Skeletal muscle tissue (tissue), 4 donors: ENCODE results near the gene MMP11. TPM values are rescaled to one million over a fixed set of nuclear protein-coding genes. Genes with fewer than 3 reads are reported as not detected.
A peak's percentile ranks its signal among the peaks of the same experiment; 100 is the strongest.

Experiments used
- H3K27ac ChIP-seq: one replicate; pipeline ENCODE4 v1.7.0; 2013; ENCODE audit warnings: mild to moderate bottlenecking, low read depth, low read length, inconsistent platforms
- H3K27me3 ChIP-seq, 3 donors: one replicate each; pipeline ENCODE4 v1.7.0; 2013; ENCODE audit warnings: low read length in 3 of 3; ENCODE audit not compliant: control insufficient read depth in 3 of 3, insufficient read depth in 3 of 3
- H3K36me3 ChIP-seq, 3 donors: one replicate each; pipeline ENCODE4 v1.7.0; 2013; ENCODE audit warnings: low read length in 3 of 3; ENCODE audit not compliant: control insufficient read depth in 3 of 3, insufficient read depth in 3 of 3
- H3K4me1 ChIP-seq, 3 donors: one replicate each; pipeline ENCODE4 v1.7.0; 2013; ENCODE audit warnings: low read length in 3 of 3, mild to moderate bottlenecking in 3 of 3; ENCODE audit not compliant: control insufficient read depth in 3 of 3, insufficient read depth in 3 of 3
- H3K4me3 ChIP-seq, 3 donors: one replicate each; pipeline ENCODE4 v1.7.0; 2013; ENCODE audit warnings: low read length in 3 of 3
- H3K9ac ChIP-seq, 3 donors: one replicate each; pipeline ENCODE4 v1.7.0; 2013; ENCODE audit warnings: low read length in 3 of 3, mild to moderate bottlenecking in 3 of 3, moderate library complexity in 2 of 3, low read depth in 1 of 3
- H3K9me3 ChIP-seq, 3 donors: one replicate each; pipeline ENCODE4 v1.7.0; 2013; ENCODE audit warnings: low read length in 3 of 3; ENCODE audit not compliant: control insufficient read depth in 3 of 3
- total RNA-seq: library from RNA; depleted of rRNA; stranded (reverse); fragments of >200 nt; gene quantifications from one replicate; pipeline ENCODE4 v1.2.3, GENCODE V29; 2014
- donor health status: Osteomylitis.

The MMP11 gene
- total RNA-seq, 1 donor from 2014 or later = 6.3 TPM

GRCh38 chr22:23779731-23780130 is 7.1 kb downstream of the MMP11 start:
- Histone ChIP-seq H3K27ac (no peak overlapping the region), H3K4me1 (peaks cover 9 to 14% (median 10%) of the 10 kb centered on the region in 3 donors), H3K9ac (no peak overlapping the region), H3K4me3 (no peak overlapping the region), H3K9me3 (no peaks in the 10 kb centered on the region), H3K27me3 (no peaks in the 10 kb centered on the region), H3K36me3 (no peaks in the 10 kb centered on the region)

GRCh38 chr22:23780146-23780748 is 7.6 kb downstream of the MMP11 start:
- Histone ChIP-seq H3K4me3 (no peak overlapping the region), H3K9ac (no peak overlapping the region), H3K4me1 (peaks cover 6 to 11% (median 9%) of the 10 kb centered on the region in 3 donors), H3K36me3 (no peaks in the 10 kb centered on the region), H3K27me3 (no peaks in the 10 kb centered on the region), H3K9me3 (no peaks in the 10 kb centered on the region), H3K27ac (no peak overlapping the region)

GRCh38 chr22:23781065-23781464 is 8.4 kb downstream of the MMP11 start:
- Histone ChIP-seq H3K4me1 (peaks cover 8 to 17% (median 13%) of the 10 kb centered on the region in 3 donors), H3K27me3 (no peaks in the 10 kb centered on the region), H3K4me3 (no peak overlapping the region), H3K27ac (no peak overlapping the region), H3K9me3 (no peaks in the 10 kb centered on the region), H3K9ac (peak overlapping the region in 1 of 3 donors; percentile 25), H3K36me3 (no peaks in the 10 kb centered on the region)

- Histone ChIP-seq H3K36me3 (no peaks in the 10 kb centered on the region), H3K27me3 (no peaks in the 10 kb centered on the region), H3K9me3 (no peaks in the 10 kb centered on the region), H3K27ac (no peak overlapping the region), H3K4me3 (no peak overlapping the region), H3K4me1 (peaks cover 14 to 23% (median 19%) of the 10 kb centered on the region in 3 donors), H3K9ac (peak overlapping the region in 1 of 3 donors; percentile 25)
These were observed 9.0 kb downstream of the MMP11 start for GRCh38 chr22:23781511-23782183.

- Histone ChIP-seq H3K4me1 (peaks cover 14 to 23% (median 19%) of the 10 kb centered on the region in 3 donors), H3K9me3 (no peaks in the 10 kb centered on the region), H3K27me3 (no peaks in the 10 kb centered on the region), H3K27ac (no peak overlapping the region), H3K9ac (no peak overlapping the region), H3K36me3 (no peaks in the 10 kb centered on the region), H3K4me3 (no peak overlapping the region)
These were observed 9.6 kb downstream of the MMP11 start for GRCh38 chr22:23782252-23782651.

- H3K27ac ChIP-seq = no peak overlapping the region
- H3K9me3 ChIP-seq = no peaks in the 10 kb centered on the region
- H3K4me3 ChIP-seq = no peak overlapping the region
- peaks cover 17 to 27% (median 23%) of the 10 kb centered on the region in 3 donors for H3K4me1 ChIP-seq
- no peaks in the 10 kb centered on the region for H3K36me3 ChIP-seq
- no peaks in the 10 kb centered on the region for H3K27me3 ChIP-seq
- H3K9ac ChIP-seq = peak overlapping the region in 1 of 3 donors; percentile 8
These were observed 10.1 kb downstream of the MMP11 start for GRCh38 chr22:23782703-23783102.

- Histone ChIP-seq H3K27me3 (no peaks in the 10 kb centered on the region), H3K4me1 (peaks cover 25 to 34% (median 31%) of the 10 kb centered on the region in 3 donors), H3K36me3 (peaks cover 0 to under 1% (median 0%) of the 10 kb centered on the region in 3 donors), H3K4me3 (no peak overlapping the region), H3K9ac (peak overlapping the region in 2 of 3 donors; percentile 25 to 43), H3K9me3 (no peaks in the 10 kb centered on the region), H3K27ac (no peak overlapping the region)
These were observed 10.9 kb downstream of the MMP11 start for GRCh38 chr22:23783265-23784150.

- no peaks in the 10 kb centered on the region for H3K27me3 ChIP-seq
- peaks cover 0 to 2% (median 0%) of the 10 kb centered on the region in 3 donors for H3K36me3 ChIP-seq
- H3K4me1 ChIP-seq = peaks cover 30 to 41% (median 39%) of the 10 kb centered on the region in 3 donors
- no peak overlapping the region for H3K4me3 ChIP-seq
- H3K9me3 ChIP-seq = no peaks in the 10 kb centered on the region
- no peak overlapping the region for H3K27ac ChIP-seq
- H3K9ac ChIP-seq = no peak overlapping the region
These were observed 11.6 kb downstream of the MMP11 start for GRCh38 chr22:23784215-23784732.

GRCh38 chr22:23786261-23786710 is 13.6 kb downstream of the MMP11 start:
- Histone ChIP-seq H3K4me3 (peak overlapping the region; percentile 78 to 87 (median 87)), H3K4me1 (peaks cover 38 to 52% (median 48%) of the 10 kb centered on the region in 3 donors), H3K27me3 (no peaks in the 10 kb centered on the region), H3K27ac (peak overlapping the region; percentile 98), H3K9ac (peak overlapping the region; percentile 92 to 97 (median 96)), H3K36me3 (peaks cover 0 to 3% (median 2%) of the 10 kb centered on the region in 3 donors), H3K9me3 (no peaks in the 10 kb centered on the region)
